H1 (cell line): ENCODE measurements around the gene MUC4. TPM values are rescaled to one million over a fixed set of nuclear protein-coding genes. Genes with fewer than 3 reads are reported as not detected.
"Not testable (repeated sequence)": the region's sequence is repeated elsewhere in the genome, so short reads cannot be mapped to it uniquely, and the experiment has no call there.

Experiments
- CTCF ChIA-PET: fragments of 300-600 bp; sonication (Branson Sonifier 250); formaldehyde crosslinking; loops from one replicate; lab custom pipeline; 2021; ENCODE audit not compliant: partially characterized antibody; lab: Charles Lee
- POLR2A ChIA-PET: fragments of 300-600 bp; sonication (Branson Sonifier 250); formaldehyde crosslinking; loops from one replicate; lab custom pipeline; 2021; ENCODE audit warnings: inconsistent platforms; ENCODE audit not compliant: partially characterized antibody; lab: Charles Lee
- DNase-seq, 2 experiments: peaks; one replicate each; pipeline versions ENCODE4 v3.0.0 to v3.0.0-alpha.2; 2010 to 2022; ENCODE audit warnings: low spot score in 2 of 2, low read depth in 1 of 2, mixed read lengths in 1 of 2
- FAIRE-seq: peaks from 2 replicates; lab custom pipeline; 2011; peaks lifted over from hg19 to GRCh38; lab: Jason Lieb, UNC
- H2AFZ ChIP-seq: 2 replicates; pipeline ENCODE4 v1.8.1; 2012; ENCODE audit warnings: low read length, inconsistent platforms
- H2AK5ac ChIP-seq: 2 replicates; pipeline ENCODE4 v1.6.1; 2013; ENCODE audit warnings: low read depth, low read length
- H2BK120ac ChIP-seq: replicated peaks from 2 replicates; pipeline ENCODE3; 2013; ENCODE audit warnings: low read depth, low read length, inconsistent platforms
- H2BK12ac ChIP-seq: 2 replicates; pipeline ENCODE4 v1.6.1; 2013; ENCODE audit warnings: low read depth, low read length
- H2BK15ac ChIP-seq: 2 replicates; pipeline ENCODE4 v1.6.1; 2013; ENCODE audit warnings: low read length
- H2BK20ac ChIP-seq: 2 replicates; pipeline ENCODE4 v1.6.1; 2013; ENCODE audit warnings: low read length
- H2BK5ac ChIP-seq: 2 replicates; pipeline ENCODE4 v1.6.1; 2013; ENCODE audit warnings: low read depth, low read length
- H3K14ac ChIP-seq: 2 replicates; pipeline ENCODE4 v1.6.1; 2013; ENCODE audit warnings: inconsistent platforms; ENCODE audit not compliant: insufficient read length
- H3K18ac ChIP-seq: 2 replicates; pipeline ENCODE4 v1.6.1; 2013; ENCODE audit warnings: low read length; ENCODE audit errors: extremely low read depth
- H3K23ac ChIP-seq: 2 replicates; pipeline ENCODE4 v1.6.1; 2013; ENCODE audit warnings: inconsistent platforms; ENCODE audit not compliant: insufficient read length
- H3K23me2 ChIP-seq: 2 replicates; pipeline ENCODE4 v1.6.1; 2013; ENCODE audit warnings: low read depth, low read length
- H3K27ac ChIP-seq: 2 replicates; pipeline ENCODE4 v1.6.1; 2011; ENCODE audit warnings: low read depth, low read length, inconsistent platforms
- H3K27me3 ChIP-seq, 4 experiments: replicated peaks in 1 of 4; 1 replicate in 1 of 4; 2 replicates in 3 of 4; pipeline versions ENCODE4 v1.6.1 to v1.8.1; 2011 to 2013; ENCODE audit warnings: low read length in 3 of 4, mild to moderate bottlenecking in 3 of 4, inconsistent platforms in 2 of 4, mixed read lengths in 2 of 4, moderate library complexity in 1 of 4; ENCODE audit not compliant: control insufficient read depth in 3 of 4, insufficient read depth in 3 of 4; ENCODE audit errors: extremely low read depth in 1 of 4
- H3K36me3 ChIP-seq, 4 experiments: 2 replicates each; pipeline versions ENCODE4 v1.6.1 to v1.8.1; 2011 to 2013; ENCODE audit warnings: mild to moderate bottlenecking in 4 of 4, low read length in 3 of 4, moderate library complexity in 2 of 4, control low read depth in 1 of 4, inconsistent platforms in 1 of 4; ENCODE audit not compliant: insufficient read depth in 4 of 4, control insufficient read depth in 2 of 4
- H3K4ac ChIP-seq: replicated peaks from 2 replicates; pipeline ENCODE3; 2013; ENCODE audit warnings: low read length, low read depth, mixed read lengths, inconsistent platforms; ENCODE audit not compliant: insufficient read length
- H3K4me1 ChIP-seq, 4 experiments: replicated peaks in 1 of 4; 1 replicate in 1 of 4; 2 replicates in 3 of 4; pipeline versions ENCODE4 v1.6.1 to v1.8.1; 2011 to 2013; ENCODE audit warnings: low read length in 3 of 4, inconsistent platforms in 2 of 4, mixed read lengths in 1 of 4; ENCODE audit not compliant: insufficient read depth in 4 of 4, control insufficient read depth in 3 of 4
- H3K4me2 ChIP-seq, 2 experiments: 2 replicates each; pipeline versions ENCODE4 v1.6.1 to v1.8.1; 2011 to 2013; ENCODE audit warnings: low read depth in 2 of 2, low read length in 2 of 2, control low read depth in 1 of 2, inconsistent platforms in 1 of 2, mild to moderate bottlenecking in 1 of 2; ENCODE audit not compliant: insufficient read depth in 1 of 2
- H3K4me3 ChIP-seq, 4 experiments: fragments of 200-600, 300-600 bp in 1 of 4; sonication (generic), shearing (Covaris generic), sonication (Bioruptor Twin) in 1 of 4; 2 replicates each; pipeline versions ENCODE4 v1.5.1 to v1.8.1; 2011 to 2016; ENCODE audit warnings: low read length in 4 of 4, low read depth in 3 of 4, control low read depth in 2 of 4, inconsistent platforms in 2 of 4, mild to moderate bottlenecking in 2 of 4, mixed read lengths in 1 of 4, moderate library complexity in 1 of 4; ENCODE audit not compliant: insufficient read depth in 2 of 4; ENCODE audit errors: extremely low read depth in 1 of 4
- H3K56ac ChIP-seq: replicated peaks from 2 replicates; pipeline ENCODE3; 2013; ENCODE audit warnings: low read depth, mild to moderate bottlenecking, mixed read lengths, low read length, inconsistent platforms; ENCODE audit not compliant: insufficient read length
- H3K79me1 ChIP-seq: 2 replicates; pipeline ENCODE4 v1.6.1; 2013; ENCODE audit warnings: low read depth, low read length, control low read depth
- H3K79me2 ChIP-seq, 2 experiments: 2 replicates each; pipeline versions ENCODE4 v1.6.1 to v1.8.1; 2012 to 2013; ENCODE audit warnings: low read length in 2 of 2, mild to moderate bottlenecking in 2 of 2, inconsistent platforms in 1 of 2; ENCODE audit not compliant: insufficient read depth in 2 of 2, control insufficient read depth in 1 of 2
- H3K9ac ChIP-seq, 4 experiments: replicated peaks in 1 of 4; 1 replicate in 1 of 4; 2 replicates in 3 of 4; pipeline versions ENCODE4 v1.6.1 to v1.8.1; 2011 to 2013; ENCODE audit warnings: low read depth in 3 of 4, low read length in 3 of 4, control low read depth in 2 of 4, mild to moderate bottlenecking in 2 of 4, moderate library complexity in 2 of 4, inconsistent platforms in 1 of 4; ENCODE audit errors: extremely low read depth in 1 of 4
- H3K9me3 ChIP-seq, 2 experiments: 2 replicates each; pipeline versions ENCODE4 v1.6.1 to v1.8.1; 2012 to 2013; ENCODE audit warnings: mild to moderate bottlenecking in 2 of 2, moderate library complexity in 2 of 2, control low read depth in 1 of 2, inconsistent platforms in 1 of 2, low read depth in 1 of 2, low read length in 1 of 2, mixed read lengths in 1 of 2; ENCODE audit not compliant: insufficient read depth in 2 of 2
- H4K20me1 ChIP-seq, 2 experiments: replicated peaks in 1 of 2; 2 replicates each; pipeline versions ENCODE3 to v1.8.1; 2011 to 2013; ENCODE audit warnings: inconsistent platforms in 2 of 2, low read length in 2 of 2, mild to moderate bottlenecking in 1 of 2; ENCODE audit not compliant: insufficient read depth in 2 of 2, control insufficient read depth in 1 of 2
- H4K5ac ChIP-seq: 2 replicates; pipeline ENCODE4 v1.6.1; 2013; ENCODE audit warnings: low read length, low read depth, mixed read lengths, inconsistent platforms; ENCODE audit not compliant: insufficient read length
- H4K8ac ChIP-seq: 2 replicates; pipeline ENCODE4 v1.8.0; 2013; ENCODE audit warnings: mild to moderate bottlenecking, moderate library complexity, low read length, inconsistent platforms; ENCODE audit not compliant: insufficient read depth; ENCODE audit errors: extremely low read depth
- H4K91ac ChIP-seq: replicated peaks from 2 replicates; pipeline ENCODE3; 2013; ENCODE audit warnings: low read length, mixed read lengths, inconsistent platforms; ENCODE audit not compliant: insufficient read length
- WGBS, 2 experiments: shearing (Covaris generic) in 1 of 2; methylation state at CpG; one replicate each; pipeline versions ENCODE4 v1.1.6 to v1.1.7; 2013 to 2015; ENCODE audit warnings: low lambda C conversion rate in 2 of 2, mixed read lengths in 2 of 2, inconsistent platforms in 1 of 2, low coverage in 1 of 2, missing lambda C conversion rate in 1 of 2; ENCODE audit not compliant: insufficient replicate concordance in 2 of 2, insufficient coverage in 1 of 2, insufficient read length in 1 of 2; ENCODE audit errors: extremely low coverage in 1 of 2, missing lambda C conversion rate in 1 of 2; 5-methylcytosine and 5-hydroxymethylcytosine counted together
- polyA plus RNA-seq, 7 experiments: library from polyadenylated mRNA; depleted of rRNA in 3 of 7; stranded (reverse) in 5 of 7; unstranded in 2 of 7; fragments of >200 nt in 5 of 7; fragments of 200-250 nt in 2 of 7; gene quantifications; 1 replicate in 5 of 7; 2 replicates in 1 of 7; 4 replicates in 1 of 7; pipeline versions ENCODE4 v1.2.1 to v1.2.3, GENCODE V29; 2011 to 2013; ENCODE audit warnings: missing spikeins in 2 of 7, mixed read lengths in 2 of 7
- total RNA-seq: library from RNA; stranded (reverse); fragmentation: NEBNext Ultra II Directional; extraction: Animal tissue kit (Norgen Biotek cat#: 25700); gene quantifications from 2 replicates; pipeline ENCODE4 v1.2.1, GENCODE V29; 2021

The MUC4 gene
- total and polyA plus RNA-seq, 2 of the 8 experiments (the other 6 are each of a cell fraction or from before 2014, with no cell fraction given), result 0.89 to 2.0 TPM

DNA sequence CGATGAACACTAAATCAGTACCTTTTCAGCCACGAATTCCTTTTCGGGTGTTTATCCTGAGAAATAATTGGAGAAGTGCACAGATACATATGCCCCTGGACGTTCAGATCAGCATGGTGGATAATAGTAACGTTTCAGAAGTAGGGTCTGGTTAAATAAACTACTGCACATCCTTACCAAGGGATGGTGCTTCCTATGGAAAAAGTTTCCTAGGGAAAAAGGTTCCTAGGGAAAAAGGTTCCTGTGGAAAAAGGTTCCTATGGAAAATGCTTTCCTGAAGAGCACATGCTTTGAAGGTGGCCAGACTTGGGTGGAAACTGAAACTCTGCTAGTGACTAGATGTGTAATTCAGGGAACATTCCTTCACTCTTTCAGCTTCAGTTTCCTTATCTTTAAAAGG is 62.6 kb downstream of the MUC4 start:
- H3K27ac ChIP-seq, H2BK12ac ChIP-seq, H3K36me3 ChIP-seq, H3K4ac ChIP-seq, H3K18ac ChIP-seq, H2AK5ac ChIP-seq, H2BK5ac ChIP-seq, H3K14ac ChIP-seq, H3K9me3 ChIP-seq, H3K23ac ChIP-seq, H2BK20ac ChIP-seq, H3K9ac ChIP-seq, H2AFZ ChIP-seq, DNase-seq, H2BK15ac ChIP-seq, H4K91ac ChIP-seq, H3K79me1 ChIP-seq, H2BK120ac ChIP-seq, H3K4me2 ChIP-seq, FAIRE-seq, H3K23me2 ChIP-seq, H3K56ac ChIP-seq, H4K20me1 ChIP-seq, H3K4me1 ChIP-seq, H4K8ac ChIP-seq, POLR2A ChIA-PET, H4K5ac ChIP-seq, H3K4me3 ChIP-seq, H3K79me2 ChIP-seq: not testable (repeated sequence)
- CTCF ChIA-PET, result interaction anchor here (1.6 to 2.2 kb wide), 4 partner anchors 10 to 151 kb away, joined by 4 to 14 read pairs (median 8); partner anchors contain the start of gene MUC20
- H3K27me3 ChIP-seq, result peaks cover 0 to 19% (median 16%) of the 10 kb centered on the region in 4 experiments; a peak in 6 of 7 replicates
- WGBS, 2 experiments, result 88% methylated on average over 5 of the region's 5 CpGs; no CpG with 5 or more reads in 1 of the 2 experiments
